Measurements from ENCODE around the gene CPA5. TPM values are rescaled to one million over a fixed set of nuclear protein-coding genes. Genes with fewer than 3 reads are reported as not detected.

The CPA5 gene
- total and polyA plus RNA-seq, 10 of the 15 experiments (the other 5 are each of a cell fraction or from before 2014, with no cell fraction given): 0.06 to 0.52 (median 0.29) TPM; not detected in 2

- TF ChIP-seq YY1 (IDR thresholded peaks at IDR 0.05; ENCODE audit: low read depth, low read length) (peak; percentile 31; the same call in 1 of the 2 replicates), RUNX3 (IDR thresholded peaks at IDR 0.05; ENCODE audit: low read length) (0 out of 2 replicates have a peak, but pooled peaks have one; percentile 19), SRF (IDR thresholded peaks at IDR 0.05; ENCODE audit: low read depth in 2 of 2, low read length in 2 of 2) (peak; percentile 93 to 99), ZNF274 (IDR thresholded peaks at IDR 0.05; ENCODE audit: insufficient read depth, insufficient read length) (no peak), ZZZ3 (IDR thresholded peaks at IDR 0.05; ENCODE audit: control insufficient read depth, insufficient read length, low read depth) (no peak), ZNF687 (IDR thresholded peaks at IDR 0.05) (no peak), RELA (IDR thresholded peaks at IDR 0.05; ENCODE audit: borderline replicate concordance, partially characterized antibody) (no peak), NFXL1 (IDR thresholded peaks at IDR 0.05; ENCODE audit: borderline replicate concordance) (no peak), EED (IDR thresholded peaks at IDR 0.05; ENCODE audit: low read depth) (0 out of 2 replicates have a peak, but pooled peaks have one; percentile 27), CHD4 (IDR thresholded peaks at IDR 0.05) (no peak), MEF2A (IDR thresholded peaks at IDR 0.05; ENCODE audit: insufficient read depth, low read depth, low read length) (no peak), KDM1A (IDR thresholded peaks at IDR 0.05; ENCODE audit: borderline replicate concordance) (no peak), WRNIP1 (IDR thresholded peaks at IDR 0.05; ENCODE audit: borderline replicate concordance, low read depth, low read length) (no peak), IRF4 (IDR thresholded peaks at IDR 0.05; ENCODE audit: low read depth, low read length) (no peak), PKNOX1 (IDR thresholded peaks at IDR 0.05) (peak; percentile 66; the same call in 1 of the 2 replicates), ZNF217 (IDR thresholded peaks at IDR 0.05) (no peak), STAT1 (conservative IDR thresholded peaks at IDR 0.05) (no peak), NR2C2 (IDR thresholded peaks at IDR 0.05; ENCODE audit: borderline replicate concordance, control insufficient read depth, insufficient read length, low read depth) (no peak)
- TF ChIP-seq, protein P1, sequence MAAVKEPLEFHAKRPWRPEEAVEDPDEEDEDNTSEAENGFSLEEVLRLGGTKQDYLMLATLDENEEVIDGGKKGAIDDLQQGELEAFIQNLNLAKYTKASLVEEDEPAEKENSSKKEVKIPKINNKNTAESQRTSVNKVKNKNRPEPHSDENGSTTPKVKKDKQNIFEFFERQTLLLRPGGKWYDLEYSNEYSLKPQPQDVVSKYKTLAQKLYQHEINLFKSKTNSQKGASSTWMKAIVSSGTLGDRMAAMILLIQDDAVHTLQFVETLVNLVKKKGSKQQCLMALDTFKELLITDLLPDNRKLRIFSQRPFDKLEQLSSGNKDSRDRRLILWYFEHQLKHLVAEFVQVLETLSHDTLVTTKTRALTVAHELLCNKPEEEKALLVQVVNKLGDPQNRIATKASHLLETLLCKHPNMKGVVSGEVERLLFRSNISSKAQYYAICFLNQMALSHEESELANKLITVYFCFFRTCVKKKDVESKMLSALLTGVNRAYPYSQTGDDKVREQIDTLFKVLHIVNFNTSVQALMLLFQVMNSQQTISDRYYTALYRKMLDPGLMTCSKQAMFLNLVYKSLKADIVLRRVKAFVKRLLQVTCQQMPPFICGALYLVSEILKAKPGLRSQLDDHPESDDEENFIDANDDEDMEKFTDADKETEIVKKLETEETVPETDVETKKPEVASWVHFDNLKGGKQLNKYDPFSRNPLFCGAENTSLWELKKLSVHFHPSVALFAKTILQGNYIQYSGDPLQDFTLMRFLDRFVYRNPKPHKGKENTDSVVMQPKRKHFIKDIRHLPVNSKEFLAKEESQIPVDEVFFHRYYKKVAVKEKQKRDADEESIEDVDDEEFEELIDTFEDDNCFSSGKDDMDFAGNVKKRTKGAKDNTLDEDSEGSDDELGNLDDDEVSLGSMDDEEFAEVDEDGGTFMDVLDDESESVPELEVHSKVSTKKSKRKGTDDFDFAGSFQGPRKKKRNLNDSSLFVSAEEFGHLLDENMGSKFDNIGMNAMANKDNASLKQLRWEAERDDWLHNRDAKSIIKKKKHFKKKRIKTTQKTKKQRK (IDR thresholded peaks at IDR 0.05; ENCODE audit: low read depth, low read length): no peak
- TF ChIP-seq, protein P2, sequence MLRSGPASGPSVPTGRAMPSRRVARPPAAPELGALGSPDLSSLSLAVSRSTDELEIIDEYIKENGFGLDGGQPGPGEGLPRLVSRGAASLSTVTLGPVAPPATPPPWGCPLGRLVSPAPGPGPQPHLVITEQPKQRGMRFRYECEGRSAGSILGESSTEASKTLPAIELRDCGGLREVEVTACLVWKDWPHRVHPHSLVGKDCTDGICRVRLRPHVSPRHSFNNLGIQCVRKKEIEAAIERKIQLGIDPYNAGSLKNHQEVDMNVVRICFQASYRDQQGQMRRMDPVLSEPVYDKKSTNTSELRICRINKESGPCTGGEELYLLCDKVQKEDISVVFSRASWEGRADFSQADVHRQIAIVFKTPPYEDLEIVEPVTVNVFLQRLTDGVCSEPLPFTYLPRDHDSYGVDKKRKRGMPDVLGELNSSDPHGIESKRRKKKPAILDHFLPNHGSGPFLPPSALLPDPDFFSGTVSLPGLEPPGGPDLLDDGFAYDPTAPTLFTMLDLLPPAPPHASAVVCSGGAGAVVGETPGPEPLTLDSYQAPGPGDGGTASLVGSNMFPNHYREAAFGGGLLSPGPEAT (IDR thresholded peaks at IDR 0.05; ENCODE audit: low read depth): peak; percentile 21; the same call in 1 of the 2 replicates
Measured at GRCh38 chr7:130365511-130366441, 21.2 kb downstream of the CPA5 start (continued).

Measured in GM12878 (cell line).